AG08396 (cell line): ENCODE measurements around the gene KRT32.
"Not testable (repeated sequence)": the region's sequence is repeated elsewhere in the genome, so short reads cannot be mapped to it uniquely, and the experiment has no call there.

Source experiments
- DNase-seq: peaks from one replicate; pipeline ENCODE4 v3.0.0; 2012; ENCODE audit warnings: low spot score, mixed read lengths

KRT32 gene

DNA sequence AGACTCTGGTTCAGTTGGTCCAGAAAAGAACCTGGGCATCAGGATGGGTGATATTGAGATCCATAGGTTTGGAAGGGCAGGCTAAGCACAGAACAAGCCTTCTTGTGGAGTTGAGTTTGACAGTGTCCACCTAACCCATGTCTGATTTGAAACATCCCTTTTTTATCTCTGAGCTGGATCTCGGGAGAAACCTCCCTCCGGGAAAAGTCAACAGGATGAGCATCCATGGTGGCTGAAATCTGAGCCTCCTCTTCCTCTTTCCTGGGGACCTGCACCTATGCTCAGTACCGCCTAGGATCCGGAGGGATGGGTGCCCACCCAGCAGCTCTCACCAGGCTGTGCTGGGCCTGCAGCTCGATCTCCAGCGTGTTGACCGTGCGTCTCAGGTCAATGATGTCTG, 3.4 kb downstream of the KRT32 start:
- DNase-seq: no peak

DNA sequence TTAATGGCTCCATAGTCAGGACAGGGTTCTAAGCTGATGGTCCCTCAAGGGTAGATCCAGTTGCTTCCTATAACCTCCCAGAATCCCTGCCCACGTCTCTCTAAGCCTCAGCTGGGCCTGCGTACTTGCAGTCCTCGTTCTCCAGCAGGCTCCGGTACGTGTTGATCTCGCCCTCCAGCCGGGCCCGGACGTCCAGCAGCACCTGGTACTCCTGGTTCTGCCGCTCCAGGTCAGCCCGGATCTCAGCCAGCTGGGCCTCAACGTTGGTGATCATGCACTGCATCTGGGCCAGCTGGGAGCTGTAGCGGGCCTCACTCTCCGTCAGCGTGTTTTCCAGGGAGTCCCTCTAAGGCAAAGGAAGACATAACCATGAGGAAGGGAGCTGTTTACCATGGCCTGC, 4.5 kb downstream of the KRT32 start:
- DNase-seq: no peak

DNA sequence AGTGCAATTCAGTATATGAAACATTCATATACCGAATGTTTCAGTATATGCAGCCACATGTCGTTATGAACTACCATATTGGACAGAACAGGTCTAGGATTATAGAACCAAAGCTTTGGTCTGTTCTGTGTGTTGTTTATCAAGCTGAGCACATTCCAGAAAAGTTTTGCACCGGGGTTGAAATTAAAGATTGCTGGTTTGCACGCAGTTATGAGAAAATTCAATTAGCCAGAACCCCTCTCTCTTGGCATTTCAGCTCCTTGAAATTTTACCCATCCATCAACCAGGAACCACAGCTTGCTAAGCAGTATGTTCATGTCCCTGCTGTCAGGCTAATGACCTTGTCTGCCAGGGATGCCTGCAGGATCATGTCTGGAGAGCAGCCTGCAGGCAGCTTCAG, 9.5 kb downstream of the KRT32 start:
- DNase-seq: no peak

DNA sequence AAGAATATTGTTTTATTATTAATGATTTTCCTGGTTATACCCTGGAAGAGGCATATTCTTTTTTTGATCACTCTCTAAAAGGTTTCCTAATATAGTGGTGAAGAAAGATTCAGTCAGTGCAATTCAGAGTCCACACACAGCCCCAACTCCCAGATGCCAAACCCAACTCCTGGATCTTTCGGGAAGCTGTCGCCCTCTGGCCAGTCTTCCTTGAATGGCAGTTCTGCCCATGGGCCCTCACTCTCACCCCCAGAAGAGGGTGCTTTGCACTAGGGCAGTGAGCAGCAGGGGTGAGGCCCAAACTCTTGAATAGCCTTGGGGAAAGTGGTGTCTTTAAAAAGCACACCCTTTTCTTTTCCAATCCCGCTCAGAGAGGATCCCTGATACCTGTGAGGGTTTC, 11.0 kb downstream of the KRT32 start:
- DNase-seq: no peak

DNA sequence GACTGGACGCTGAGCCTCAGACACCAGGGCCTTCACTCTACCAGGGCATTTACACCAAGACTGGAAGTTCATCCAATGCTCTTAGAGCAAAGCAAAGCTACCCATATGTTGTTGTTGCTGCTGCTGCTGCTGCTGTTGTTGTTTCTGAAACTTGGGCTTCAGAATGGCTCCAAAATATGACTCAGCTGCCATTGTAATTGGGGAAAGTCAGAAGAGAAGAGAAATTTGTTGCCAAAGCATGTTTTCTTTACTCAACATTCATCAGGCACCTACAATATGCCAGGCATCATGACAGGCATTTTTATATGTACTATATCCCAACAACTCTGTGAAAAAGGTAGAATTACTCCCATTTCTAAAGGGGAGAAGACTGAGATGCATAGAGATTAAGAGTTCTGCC, 11.9 kb downstream of the KRT32 start:
- DNase-seq: no peak

DNA sequence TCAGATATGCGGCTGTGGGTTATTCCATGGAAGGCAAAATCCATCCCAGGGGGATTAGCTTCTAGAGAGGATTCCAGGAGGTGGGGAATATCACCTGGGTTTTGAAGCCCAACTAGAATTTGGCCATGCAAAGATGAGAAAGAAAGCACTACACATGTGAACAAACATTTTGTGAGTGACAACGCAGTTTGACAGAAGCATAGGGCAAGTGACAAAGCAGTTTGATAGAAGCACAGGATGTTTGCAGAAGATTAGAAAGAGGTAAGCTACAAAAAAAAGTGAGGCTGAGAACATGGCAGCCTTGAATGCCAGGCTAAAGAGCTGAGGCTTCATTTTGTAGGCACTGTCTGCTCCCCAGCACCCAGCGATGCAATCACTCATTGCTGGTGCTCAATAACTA, 14.1 kb downstream of the KRT32 start:
- DNase-seq: no peak

DNA sequence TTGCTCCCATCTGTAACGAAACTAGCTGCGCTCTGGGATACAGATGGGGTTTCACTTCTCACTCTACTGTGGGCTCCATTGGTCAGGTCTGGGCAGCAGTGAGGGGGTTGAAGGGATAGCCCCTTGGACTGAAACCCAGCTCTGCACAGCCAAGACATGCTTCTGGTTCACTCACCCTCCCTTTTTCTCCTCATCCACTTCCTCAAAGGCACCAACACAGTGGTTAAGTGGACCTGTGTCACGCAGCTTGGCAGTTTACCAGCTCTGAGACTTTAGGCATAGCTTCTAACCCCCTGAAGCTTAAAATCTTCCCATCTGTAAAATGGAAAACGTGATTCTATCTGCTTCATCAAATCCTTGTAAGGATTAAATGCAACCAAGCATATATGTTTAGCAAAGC, 14.9 kb downstream of the KRT32 start:
- DNase-seq: no peak

DNA sequence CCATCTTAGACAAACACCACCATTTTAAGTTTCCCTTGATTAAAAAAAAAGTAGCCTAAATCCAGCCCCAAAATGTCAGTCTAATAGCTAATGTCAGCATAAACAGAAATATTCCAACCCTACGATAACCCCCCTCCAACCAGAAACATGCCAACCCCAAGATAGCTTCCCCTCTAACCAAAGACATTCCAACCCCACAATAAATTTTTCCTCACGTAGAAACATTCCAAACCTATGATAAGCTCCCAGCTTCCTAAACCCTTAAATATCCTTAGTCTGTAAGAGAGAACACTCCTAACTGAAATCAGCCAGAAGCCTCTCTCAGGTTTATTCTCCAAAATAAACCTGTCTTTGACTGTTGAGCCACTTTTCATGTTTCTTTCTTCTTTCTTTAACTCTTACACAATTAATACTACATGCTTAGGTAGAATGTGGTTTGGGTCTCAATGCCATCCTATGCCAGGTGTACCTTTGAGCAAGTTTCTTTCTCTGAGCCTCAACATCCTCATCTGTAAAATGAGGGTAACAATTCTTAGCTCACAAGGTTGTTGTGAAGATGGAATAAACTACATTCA, 15.9 kb downstream of the KRT32 start:
- DNase-seq: no peak

DNA sequence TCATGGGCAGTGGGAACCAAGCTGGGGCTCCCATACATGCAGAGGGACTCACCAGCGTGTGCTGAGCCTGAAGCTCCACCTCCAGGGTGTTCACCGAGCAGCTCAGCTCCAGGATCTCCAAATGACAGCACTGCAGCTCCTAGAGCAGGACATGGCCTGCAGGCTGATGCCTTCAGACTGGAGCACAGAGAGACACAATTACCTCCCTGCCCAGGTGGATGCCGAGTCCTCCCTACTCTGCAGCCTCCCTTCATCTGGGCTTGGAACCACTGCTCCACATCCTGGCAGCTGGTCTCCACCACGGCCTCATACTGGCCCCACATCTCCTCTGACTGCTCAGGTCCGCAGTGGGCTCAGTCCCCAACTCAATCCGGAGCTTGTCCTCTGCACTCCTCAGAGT, 18.2 kb downstream of the KRT32 start:
- DNase-seq: no peak

DNA sequence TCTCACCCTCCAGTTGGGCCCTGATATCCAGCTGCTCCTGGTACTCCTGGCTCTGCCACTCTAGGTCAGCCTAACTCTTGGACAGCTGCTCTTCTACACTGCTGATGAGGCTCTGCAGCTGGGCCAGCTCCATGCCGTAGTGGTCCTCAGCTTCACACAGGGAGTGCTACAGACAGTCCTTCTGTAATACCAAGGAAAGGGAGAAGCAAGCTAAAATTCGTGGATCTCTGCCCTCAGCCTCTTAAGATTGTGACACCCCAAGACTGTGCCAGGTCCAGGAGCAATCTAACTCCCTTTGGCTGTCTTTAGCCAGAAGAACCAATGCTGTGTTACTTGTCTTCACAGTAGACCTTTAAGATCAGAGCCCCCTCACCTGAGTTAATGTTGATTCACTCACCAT, 18.7 kb downstream of the KRT32 start:
- no peak for DNase-seq

DNA sequence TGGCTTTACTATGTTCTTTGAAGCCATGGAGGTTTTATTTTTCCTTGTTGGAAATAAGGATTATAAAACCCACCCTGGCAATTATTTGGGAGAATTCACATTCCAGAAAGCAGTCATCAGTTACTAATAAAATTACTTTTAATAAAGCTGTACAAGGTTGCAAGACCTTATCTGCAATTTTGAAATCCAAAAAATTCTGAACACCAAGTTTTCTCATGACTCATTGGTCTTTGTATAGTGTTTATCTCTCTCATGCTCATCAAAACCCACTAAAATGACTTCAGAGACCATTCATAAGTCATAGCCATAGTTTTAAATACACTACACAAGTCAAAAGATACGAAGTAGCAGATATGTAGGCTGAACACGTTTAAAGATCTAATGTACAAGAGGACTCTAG, 20.4 kb downstream of the KRT32 start:
- DNase-seq: no peak

DNA sequence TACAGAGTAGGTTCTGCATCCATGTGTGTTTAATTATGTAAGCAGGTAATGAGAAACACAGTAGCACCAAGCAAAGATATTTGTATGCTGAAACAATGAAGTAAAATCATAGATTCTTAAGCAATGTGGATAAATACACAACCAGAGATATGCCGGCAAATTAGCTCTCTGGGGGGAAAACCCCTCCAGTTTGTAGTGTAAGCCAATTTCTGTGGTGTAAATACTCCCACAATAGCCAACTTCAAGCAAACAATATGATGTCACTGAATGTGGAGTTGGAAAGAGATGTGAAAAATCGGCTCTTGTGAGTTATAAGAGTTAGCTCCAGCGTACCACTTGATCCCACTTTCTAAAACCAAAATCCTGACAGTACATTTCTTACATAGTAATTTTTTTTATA, 22.5 kb downstream of the KRT32 start:
- no peak for DNase-seq

DNA sequence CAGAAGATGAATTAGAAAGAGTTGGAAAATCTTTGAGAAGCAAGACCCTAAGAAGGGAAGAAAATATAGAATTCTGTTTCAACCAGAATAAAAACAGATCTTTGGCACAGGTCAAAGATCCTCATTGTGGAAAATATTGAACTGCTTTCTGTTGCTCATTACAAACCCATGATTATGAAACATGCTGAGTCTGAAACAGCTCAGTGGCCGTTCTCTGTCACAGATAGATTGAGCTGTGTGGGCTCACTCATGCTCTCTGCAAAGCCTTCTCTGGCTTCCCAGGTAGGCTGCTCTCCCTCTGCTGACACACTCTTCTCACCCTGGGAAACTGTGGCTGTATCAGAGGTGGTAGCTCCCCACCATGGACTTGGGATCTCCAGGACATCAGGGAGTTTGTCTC, 23.0 kb downstream of the KRT32 start:
- no peak for DNase-seq

DNA sequence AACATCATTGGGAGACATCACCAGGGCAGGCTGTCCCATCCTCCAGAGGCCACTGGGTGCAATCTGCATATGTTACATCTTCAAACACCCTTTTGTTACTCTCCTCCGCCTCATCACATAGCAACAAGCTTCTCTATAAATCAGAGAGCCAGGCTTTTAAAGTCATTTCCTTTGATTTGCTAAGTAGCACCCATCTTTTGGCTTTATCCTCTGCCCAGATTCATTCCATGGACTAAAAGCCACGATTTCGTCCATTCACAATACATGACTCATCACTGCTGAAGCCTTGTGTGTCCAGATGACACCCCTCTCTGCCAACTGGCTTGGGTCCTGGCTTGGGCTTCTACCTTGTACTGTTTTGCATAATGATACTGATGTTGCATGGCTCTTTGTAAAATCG, 24.4 kb downstream of the KRT32 start:
- DNase-seq: no peak

DNA sequence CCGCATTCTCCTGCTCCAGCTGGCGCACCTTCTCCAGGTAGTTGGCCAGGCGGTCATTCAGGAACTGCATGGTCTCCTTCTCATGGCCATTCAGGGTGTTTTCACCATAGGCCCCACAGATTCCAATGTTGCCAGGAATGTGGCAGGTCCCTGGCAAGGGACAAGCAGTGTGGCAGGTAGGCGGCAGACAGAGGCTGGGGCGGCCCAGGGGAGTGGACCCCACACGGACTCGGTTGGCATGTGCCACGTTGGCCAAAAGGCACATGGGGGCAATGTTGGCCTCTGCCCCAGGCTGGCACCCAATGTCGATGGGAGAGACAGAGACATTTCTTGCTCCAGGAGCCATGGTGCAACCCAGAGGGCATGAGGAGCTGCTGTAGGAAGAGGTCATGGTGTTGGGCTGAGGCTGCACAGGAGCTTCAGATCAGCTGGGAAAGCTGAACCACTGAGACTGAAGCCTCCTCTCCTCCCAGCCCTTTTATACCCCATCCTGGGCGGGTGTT, 26.6 kb downstream of the KRT32 start, which contains the start of gene KRT38:
Gene KRT38 (minus strand): TSS at position 453 of the 503 bp plus-strand sequence. CDS start 62 bp downstream, at position 391.
- DNase-seq: no peak

DNA sequence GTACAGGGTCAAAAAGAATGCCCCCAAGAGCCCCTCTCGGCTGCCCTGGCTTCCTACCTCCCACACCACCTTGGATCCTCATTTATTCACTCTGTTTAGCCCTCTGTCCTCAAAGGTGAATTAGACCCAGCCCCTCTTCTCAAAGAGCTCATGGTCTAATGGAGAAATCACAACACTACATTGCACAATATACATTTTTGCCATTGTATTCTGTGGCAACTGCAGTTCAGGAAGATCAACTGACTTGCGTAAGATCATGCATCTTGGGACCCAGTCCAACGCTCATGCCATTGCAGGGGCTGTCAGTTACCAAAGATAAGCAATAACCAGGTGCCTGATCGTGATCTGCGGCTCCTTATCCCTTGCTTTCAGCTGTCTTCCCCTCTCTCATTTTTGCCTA, 27.8 kb downstream of the KRT32 start:
- no peak for DNase-seq

DNA sequence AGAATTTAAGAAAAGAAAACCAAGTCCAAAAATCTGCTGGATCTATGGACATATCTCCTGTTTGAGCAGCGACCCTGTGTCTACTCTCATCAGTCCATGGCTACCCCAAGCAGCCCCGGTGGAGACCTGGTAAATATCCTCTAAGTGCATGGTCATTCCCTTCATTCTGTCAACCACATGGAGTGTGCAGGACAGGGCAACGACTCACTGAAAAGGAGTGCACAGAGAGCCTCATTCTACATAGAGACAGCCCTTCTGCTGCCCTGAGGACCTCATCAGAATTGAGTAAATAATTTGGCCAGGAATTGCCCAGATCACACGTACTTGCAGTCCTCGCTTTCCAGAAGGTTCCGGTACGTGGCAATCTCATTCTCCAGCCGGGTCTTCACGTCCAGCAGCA, 29.4 kb downstream of the KRT32 start:
- no peak for DNase-seq

DNA sequence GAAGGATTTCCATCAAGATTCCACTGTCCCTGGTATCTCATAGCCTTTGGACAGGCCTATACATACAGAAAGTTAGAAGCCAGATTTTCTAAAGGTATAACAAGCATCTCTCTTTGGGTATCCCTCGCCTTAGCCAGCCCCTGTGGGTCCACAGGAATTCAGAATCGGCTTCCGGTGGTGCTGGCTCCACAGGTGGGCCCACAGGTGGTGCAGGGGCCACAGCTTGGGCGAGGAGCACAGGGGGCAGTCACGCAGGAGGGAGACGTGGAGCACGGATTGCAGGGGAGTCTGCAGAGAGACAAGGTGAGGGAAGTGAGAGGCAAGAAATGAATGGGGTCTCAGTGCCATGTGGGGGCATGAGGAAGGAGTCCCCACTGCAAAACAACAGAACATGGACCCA, 29.9 kb downstream of the KRT32 start:
- no peak for DNase-seq

DNA sequence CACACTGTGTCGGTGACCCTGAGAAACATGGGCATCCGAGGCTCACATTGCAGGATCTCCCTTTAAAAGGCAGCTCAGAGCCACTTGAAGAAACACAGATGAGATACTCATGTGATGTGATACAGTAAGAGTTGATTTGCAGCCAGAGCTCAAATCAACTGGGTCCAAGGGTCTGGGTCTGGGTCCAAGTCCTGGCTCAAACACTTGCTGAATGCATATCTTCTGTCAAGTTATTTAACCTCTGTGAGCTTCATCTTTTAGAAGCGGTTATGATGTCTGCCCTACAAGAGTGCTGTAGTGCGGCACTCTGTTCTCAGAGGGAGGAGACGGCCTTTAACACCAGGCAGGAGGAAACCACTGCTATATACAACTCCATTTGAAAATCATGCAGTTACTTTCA, 32.8 kb downstream of the KRT32 start:
- DNase-seq: no peak

DNA sequence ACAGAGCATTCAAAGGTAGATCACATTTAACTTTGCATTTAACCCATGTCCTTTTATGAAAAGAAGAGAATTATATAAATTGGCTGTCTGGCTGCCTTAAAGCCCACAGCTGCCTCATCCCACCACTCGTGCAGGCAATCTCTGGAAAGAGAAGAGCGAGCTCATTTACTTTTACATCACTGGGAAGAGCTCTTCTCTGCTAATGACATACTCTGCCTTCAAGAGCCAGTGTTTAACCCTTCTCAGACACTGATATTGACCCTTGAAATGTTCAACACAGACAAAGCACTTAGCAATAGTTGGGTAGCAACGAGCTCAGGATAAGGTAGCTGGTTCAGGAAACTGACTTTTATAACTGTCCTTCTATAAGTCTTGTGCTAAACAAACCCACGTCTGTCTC, 33.2 kb downstream of the KRT32 start:
- no peak for DNase-seq

DNA sequence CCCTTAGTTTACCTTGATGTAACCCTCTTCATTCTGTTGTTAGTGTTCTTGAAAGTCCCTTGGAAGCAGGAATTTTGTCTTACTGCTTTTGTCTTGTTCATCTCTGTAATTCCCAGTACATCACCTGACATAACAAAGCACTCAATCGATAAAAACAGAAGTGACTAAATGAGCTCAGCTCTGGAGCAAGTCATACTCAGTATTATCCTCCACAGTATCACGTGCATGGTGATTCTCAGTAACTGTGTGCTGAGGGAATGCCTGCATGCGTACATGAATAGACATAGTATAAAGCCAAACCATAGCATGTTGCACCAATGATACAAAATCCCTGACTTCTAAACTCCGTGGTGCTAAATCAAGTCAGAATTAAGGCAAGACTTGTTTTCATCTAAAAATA, 33.6 kb downstream of the KRT32 start:
- no peak for DNase-seq

DNA sequence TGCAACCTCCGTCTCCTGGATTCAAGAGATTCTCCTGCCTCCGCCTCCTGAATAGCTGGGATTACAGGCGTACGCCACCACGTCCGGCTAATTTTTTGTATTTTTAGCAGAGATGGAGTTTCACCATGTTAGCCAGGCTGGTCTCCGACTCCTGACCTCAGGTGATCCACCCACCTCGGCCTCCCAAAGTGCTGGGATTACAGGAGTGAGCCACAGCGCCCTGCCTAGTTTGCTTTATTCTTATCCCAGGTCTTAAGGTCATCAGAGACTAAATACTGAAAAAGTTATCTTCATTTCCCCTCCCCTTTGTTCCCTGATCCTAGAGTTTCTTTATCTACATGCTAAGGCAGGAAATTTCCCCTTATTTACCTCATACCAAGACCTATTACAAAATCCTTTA, 36.8 kb downstream of the KRT32 start:
- DNase-seq: not testable (repeated sequence)

DNA sequence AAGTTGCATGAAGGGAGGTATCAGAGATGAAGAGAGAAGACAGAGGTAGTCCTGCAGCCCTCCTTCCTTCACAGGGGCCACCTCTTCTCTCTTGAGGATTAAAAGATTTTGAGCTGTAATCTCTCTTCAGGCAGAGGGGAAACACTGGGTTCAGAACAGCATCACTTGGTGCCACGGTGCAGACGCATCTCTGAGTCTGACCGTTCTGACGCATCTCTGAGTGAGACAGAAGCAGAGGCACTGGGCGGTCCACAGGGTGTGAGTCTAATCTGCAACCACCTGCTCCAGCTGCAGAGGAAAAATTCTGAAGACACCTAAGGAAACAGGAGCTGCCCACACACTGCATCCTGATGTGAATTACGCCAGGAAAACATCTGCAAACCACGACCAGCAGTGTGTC, 37.5 kb downstream of the KRT32 start:
- DNase-seq: no peak

DNA sequence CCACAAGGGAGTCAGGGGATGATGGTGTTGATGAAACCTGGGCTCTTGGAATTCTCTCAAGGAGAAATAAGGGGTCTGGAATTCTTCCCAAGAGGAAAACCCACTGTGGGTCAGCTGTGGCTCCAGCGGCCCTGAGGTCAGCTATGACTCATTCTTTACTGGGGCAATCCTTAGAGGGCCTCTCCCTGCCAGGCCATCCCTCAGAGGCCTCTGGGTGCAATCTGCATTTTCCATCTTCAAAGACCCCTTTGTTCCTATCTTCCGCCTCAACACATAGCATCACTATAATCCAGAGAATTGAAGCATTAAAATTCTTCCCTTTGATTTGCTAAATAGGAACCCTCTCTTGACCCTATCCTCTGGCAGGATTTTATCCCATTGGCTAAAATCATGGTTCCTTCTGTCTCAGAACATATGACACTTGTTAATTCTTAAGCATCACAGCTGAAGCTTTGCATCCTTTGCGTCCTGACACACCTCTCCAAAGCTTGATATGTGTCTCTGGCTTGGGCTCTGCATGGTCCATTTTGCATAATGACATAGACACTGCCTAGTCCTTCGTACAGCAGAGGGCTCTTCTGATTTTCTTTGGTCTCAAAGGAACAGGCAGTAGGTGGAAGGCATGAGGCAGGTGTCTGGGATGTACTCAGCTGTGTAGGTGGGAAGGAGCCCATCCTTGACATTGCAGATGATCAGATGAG, 38.4 kb downstream of the KRT32 start:
- DNase-seq: no peak
